VCaP (cell line): ENCODE results near the gene CACNA2D2.

Experiments
- H3K27ac ChIP-seq: fragments of 450-650 bp; 2 replicates; pipeline ENCODE4 v1.5.1; 2017
- TF ChIP-seq, protein P1 (sequence below): fragments of 450-650 bp; conservative IDR thresholded peaks from 2 replicates; pipeline ENCODE4 v1.5.1; 2017; ENCODE audit warnings: mild to moderate bottlenecking, moderate library complexity

CACNA2D2 gene

DNA sequence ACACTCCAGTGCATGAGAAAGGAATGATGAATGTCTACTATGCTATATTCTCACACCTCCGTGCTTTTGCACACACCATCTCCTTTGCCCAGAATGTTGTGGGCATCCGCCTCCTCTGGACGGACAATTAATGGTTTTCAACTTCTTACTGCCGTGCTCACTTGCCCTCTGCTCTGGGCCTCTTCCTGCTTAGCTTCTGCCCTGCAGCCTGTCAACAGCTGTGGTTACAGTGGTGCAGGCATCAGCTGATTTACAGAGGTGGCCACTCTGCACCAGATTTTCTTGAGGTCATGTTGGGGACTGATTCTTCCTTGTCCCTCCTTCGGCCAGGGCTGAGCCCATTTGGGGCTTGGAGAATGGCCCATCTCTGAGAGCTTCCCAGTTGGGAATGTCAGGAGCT is 87.6 kb downstream of the CACNA2D2 start:
- no peak overlapping the region for H3K27ac ChIP-seq
- TF ChIP-seq, protein P1, sequence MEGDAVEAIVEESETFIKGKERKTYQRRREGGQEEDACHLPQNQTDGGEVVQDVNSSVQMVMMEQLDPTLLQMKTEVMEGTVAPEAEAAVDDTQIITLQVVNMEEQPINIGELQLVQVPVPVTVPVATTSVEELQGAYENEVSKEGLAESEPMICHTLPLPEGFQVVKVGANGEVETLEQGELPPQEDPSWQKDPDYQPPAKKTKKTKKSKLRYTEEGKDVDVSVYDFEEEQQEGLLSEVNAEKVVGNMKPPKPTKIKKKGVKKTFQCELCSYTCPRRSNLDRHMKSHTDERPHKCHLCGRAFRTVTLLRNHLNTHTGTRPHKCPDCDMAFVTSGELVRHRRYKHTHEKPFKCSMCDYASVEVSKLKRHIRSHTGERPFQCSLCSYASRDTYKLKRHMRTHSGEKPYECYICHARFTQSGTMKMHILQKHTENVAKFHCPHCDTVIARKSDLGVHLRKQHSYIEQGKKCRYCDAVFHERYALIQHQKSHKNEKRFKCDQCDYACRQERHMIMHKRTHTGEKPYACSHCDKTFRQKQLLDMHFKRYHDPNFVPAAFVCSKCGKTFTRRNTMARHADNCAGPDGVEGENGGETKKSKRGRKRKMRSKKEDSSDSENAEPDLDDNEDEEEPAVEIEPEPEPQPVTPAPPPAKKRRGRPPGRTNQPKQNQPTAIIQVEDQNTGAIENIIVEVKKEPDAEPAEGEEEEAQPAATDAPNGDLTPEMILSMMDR, result no peak

DNA sequence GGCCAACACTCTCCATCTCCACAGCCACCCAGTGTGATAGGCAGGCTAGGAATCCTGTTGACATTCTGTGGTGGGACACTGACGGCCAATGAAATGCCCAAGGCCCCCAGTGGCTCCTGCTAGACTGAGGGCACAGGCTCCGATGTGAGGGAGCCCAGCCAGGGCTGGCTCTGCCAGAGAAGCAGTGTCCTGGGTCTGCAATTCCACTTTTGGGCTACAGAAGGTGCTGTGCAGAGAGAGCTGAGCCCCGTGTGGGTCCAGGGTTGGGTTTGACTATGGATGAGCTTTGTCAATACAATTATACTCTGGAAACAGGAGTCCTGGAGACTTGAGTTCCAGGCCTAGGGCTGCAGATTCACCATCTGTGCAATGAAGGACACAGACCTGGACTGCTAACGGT is 88.4 kb downstream of the CACNA2D2 start:
- TF ChIP-seq, protein P1, result no peak
- no peak overlapping the region for H3K27ac ChIP-seq

DNA sequence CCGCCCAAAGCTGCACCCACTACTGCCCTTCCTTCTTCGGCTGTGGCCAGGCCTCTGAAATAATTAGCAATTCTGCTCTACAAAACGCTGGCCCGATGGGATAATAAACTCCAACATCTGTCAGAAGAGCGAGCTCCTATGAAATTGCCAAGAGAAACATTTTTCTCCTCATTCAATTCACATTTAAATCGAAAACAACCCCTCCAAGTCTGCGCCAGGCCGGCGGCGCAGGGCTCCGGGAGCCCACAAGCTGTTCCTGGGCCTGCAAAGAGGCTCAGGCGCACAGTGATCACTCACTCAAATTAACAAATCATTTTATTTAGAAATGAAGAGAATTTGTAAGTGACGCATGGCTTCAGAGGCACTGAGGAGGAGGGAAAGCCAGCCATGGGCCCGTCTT is 88.8 kb downstream of the CACNA2D2 start:
- TF ChIP-seq, protein P1, result no peak

DNA sequence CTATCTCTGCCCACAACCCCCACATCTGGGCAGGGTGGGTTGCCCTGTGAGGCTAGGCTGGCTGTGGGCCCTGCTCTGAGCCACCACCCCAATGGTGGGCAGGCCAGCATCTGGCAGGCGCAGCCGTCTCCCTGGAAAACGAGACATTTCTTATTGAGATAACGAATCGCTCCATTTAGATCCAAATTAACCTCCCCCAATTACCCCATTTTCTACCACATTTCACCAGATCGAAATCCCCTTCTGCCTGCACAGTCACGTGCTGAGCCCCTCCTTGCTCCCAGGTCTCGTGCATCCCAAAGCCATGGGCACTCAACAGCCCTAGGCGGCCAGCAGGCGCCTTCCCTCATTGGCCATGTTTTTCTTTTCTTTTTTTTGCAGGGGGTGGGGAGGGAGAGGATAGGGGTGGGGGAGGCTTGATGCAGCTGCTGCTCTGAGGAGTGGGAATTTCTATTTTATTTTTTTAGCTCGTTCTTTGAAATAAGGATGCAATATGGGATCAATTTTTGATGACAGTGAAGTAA is 91.1 kb downstream of the CACNA2D2 start:
- H3K27ac ChIP-seq, result no peak overlapping the region
- TF ChIP-seq, protein P1, result no peak

More for the DNA sequence above, 88.8 kb downstream of the CACNA2D2 start:
- no peak overlapping the region for H3K27ac ChIP-seq

DNA sequence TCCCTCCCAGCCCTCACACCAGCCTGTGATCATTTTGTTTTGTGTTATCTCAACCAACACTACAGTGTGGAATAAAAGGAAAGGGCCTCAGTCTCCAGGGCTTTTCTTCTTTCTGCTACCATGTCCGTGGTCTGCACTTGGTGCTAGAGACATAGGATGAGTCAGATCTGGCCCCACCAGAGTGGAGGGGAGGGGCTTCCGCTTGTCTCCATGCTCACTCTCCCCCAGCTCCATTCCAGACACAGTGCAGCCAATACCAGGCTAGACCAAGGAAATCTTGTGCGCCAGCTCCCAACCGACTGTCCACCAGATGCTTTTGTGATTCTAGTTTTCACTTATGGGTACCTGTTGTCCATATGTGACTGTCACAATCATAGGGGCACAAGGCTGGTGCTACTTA is 92.2 kb downstream of the CACNA2D2 start:
- TF ChIP-seq, protein P1, result no peak
- no peak overlapping the region for H3K27ac ChIP-seq

DNA sequence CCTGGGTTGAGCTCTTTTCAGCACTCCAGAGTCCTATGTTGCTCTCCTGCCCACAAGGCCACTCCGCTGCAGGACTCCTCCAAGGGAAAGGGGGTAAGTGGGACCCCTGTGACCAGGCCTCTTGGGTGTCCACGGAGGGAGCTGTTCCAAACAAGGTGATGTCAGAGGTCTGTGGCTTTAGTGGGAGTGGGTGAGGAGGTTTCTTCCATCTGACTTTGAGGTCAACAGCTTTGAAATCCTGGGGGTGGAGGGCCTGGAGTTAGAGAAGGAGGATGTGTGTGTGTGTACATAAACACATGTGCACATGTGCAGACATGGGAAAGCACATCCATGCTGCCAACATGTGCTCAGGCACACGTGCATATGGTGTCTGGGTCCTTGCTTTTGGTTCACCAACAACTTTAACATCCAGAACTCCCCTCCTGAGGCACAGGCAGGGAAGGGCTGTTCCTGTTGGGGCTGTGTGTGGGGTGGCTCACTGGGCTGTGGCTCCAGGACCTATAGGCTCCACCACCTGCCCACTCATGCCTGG is 92.8 kb downstream of the CACNA2D2 start:
- TF ChIP-seq, protein P1, result no peak
- H3K27ac ChIP-seq, result no peak overlapping the region

DNA sequence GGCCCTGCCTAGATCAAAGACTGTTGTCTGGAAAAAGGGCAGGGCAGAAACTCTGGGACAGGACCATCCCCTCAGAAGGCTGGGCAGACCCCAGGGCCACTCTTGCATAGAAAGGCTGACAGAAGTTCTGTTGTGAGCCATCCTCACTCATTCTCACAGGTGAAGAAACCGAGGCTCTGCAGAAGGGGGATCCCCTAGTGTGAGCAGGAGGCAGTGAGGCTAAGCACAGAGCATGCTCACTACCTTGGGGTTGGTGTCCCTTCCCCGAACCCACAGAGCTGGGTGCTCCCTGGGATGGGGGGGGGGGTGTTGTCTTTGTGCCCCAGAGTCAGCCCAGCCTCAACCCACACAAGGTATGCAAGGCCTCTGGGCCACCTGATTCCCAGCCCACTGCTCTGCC is 93.2 kb downstream of the CACNA2D2 start:
- no peak overlapping the region for H3K27ac ChIP-seq

More for the DNA sequence above, 93.2 kb downstream of the CACNA2D2 start:
- TF ChIP-seq, protein P1, result no peak
